ENCODE results near the gene RAB11B. TPM values are rescaled to one million over a fixed set of nuclear protein-coding genes. Genes with fewer than 3 reads are reported as not detected.
"Not testable (repeated sequence)": the region's sequence is repeated elsewhere in the genome, so short reads cannot be mapped to it uniquely, and the experiment has no call there.

The RAB11B gene
- polyA plus RNA-seq (2013, experiment 1 of 2; ENCODE audit: insufficient read length) = 109 TPM
- 96.8 TPM for polyA plus RNA-seq (2013, experiment 2 of 2; ENCODE audit: insufficient read length)

GRCh38 chr19:8389891-8390616 is at the start of gene RAB11B:
RAB11B (plus strand) TSS chr19:8390360; CDS start chr19:8390417, 57 bp downstream.
- DNase-seq = peak; percentile 100

- not testable (repeated sequence) for DNase-seq
Observed at GRCh38 chr19:8341504-8341903, 48.7 kb upstream of the RAB11B start.

- no peak for DNase-seq
Observed at GRCh38 chr19:8342316-8342683, 47.9 kb upstream of the RAB11B start.

DNA sequence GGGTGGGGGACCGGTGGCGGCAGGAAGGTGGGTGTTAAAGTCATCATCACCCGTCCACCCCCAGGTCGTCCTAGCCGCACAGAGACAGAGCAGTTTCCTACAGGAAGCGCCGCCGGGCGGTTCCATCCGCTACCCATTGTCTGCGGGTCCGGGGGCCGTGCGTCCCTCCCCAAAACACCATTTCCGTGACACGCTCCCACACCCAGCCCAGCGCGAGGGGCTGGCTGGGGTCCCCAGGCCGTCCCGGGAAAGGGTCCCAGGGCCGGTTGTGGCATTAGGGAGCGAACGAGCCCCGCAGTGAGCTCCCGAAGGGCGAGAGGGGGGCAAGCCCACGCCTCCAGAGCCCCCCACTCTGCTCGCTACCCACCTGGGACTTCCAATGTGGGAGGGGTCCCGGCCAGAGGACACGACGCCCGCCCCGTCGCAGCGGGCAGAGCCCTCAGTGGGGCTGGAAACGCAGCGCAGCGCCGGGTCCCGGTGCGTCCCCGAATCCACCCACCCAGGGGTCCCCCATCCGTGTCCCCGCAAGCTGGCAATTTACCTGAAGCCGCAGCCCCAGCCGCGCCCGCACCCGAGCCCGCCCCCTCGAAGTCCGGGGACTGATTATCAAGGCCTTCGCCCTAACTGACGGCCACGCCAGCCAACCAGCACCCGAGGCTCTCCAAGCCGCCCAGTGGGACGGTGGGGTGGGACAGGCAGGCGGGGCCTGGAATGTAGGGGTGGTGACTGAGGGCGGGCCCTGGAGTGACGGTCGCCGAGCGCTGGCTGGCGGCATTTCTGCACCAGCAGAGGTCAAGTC is 47.3 kb upstream of the RAB11B start, which contains the start of gene KANK3:
Gene KANK3 (minus strand): TSS at position 579 of the 799 bp plus-strand sequence. CDS start 5,434 bp downstream, outside the sequence.
- DNase-seq = peak; percentile 95

DNA sequence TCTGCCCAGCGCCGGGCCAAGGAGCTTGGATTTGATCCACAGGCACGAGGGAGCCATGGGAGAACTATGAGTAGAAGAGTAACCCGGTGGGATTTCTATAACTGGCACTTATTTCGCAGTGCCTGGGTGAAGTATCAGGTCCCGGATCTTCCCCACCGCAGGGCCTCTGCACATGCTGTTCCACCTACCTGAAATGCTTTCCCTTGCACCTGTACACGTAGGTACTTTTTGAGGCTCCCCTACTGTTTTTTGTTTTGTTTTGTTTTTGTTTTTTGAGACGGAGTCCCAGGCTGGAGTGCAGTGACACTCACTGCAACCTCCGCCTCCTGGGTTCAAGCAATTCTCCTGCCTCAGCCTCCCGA is 46.7 kb upstream of the RAB11B start:
- no peak for DNase-seq

- DNase-seq = peak; percentile 18
Observed at GRCh38 chr19:8349629-8350372, 40.4 kb upstream of the RAB11B start.

GRCh38 chr19:8352134-8352827 is 37.9 kb upstream of the RAB11B start:
- peak; percentile 70 for DNase-seq

DNA sequence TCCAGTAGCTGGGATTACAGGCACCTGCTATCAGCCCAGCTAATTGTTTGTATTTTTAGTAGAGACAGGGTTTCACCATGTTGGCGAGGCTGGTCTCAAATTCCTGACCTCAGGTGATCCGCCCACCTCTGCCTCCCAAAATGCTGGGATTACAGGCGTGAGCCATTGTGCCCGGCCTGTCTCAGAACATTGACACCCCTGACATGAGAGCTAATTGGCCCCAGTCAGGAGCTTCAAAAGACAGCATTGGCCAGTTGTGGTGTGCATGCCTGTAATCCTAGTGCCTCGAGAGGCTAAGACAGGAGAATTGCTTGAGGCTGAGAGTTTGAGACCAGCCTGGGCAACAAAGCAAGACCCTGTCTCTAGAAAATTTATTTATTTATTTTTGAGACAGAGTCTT is 37.3 kb upstream of the RAB11B start:
- not testable (repeated sequence) for DNase-seq

DNA sequence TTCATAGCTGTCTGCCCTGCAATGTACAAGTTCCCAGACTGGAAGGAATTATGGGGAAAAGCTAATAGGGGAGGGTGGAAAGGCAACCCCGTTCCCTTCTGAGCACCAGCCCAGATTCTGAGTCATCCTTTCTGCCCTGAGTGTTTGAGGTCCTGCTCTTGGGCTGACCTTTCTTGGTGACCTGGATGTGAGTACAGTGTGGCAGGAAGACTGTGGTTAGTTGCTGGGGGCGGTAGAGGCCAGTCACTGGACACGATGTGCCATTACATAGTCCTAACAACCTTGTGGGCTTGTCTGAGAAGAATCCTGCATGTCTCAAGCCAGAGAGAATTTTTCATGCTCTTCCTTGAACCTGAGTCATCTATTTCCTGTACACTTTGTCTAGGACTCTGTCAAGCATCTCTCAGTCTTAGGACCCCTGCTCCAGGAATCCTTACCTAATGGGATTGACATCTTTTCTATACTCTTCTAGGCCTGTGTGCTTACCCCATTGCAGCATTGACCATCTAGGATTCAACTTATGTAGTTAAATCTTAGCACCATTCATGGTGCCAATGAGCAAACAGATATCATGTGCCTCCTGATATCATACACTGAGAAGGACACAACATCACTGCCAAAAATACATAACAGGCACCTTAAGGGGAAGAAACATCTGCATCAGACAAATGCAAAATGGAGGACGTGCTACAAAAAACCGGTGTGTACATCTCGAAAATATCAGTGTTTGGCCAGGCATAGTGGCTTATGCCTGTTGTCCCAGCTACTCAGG is 34.3 kb upstream of the RAB11B start:
- DNase-seq = peak; percentile 95

GRCh38 chr19:8357007-8357521 is 33.1 kb upstream of the RAB11B start:
- peak; percentile 27 for DNase-seq

GRCh38 chr19:8358948-8359347 is 31.2 kb upstream of the RAB11B start:
- DNase-seq = no peak

DNA sequence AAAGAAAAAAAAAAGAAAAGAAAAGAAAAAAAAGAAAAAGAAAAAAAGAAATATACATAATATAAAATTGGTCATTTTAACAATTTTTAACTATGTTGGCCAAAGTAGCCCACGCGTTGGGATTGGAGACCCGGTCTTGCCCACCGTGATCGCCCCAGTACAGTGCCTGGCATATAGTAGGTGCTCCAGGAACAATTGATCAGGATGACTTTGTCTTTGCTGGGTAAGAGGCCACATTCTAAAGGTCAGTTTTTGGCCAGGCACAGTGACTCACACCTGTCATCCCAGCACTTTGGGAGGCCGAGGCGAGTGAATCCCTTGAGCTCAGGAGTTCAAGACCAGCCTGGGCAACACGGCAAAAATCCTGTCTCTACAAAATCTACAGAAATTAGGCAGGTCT is 30.0 kb upstream of the RAB11B start:
- no peak for DNase-seq

GRCh38 chr19:8361921-8362793 is 28.0 kb upstream of the RAB11B start:
- DNase-seq = peak; percentile 99

DNA sequence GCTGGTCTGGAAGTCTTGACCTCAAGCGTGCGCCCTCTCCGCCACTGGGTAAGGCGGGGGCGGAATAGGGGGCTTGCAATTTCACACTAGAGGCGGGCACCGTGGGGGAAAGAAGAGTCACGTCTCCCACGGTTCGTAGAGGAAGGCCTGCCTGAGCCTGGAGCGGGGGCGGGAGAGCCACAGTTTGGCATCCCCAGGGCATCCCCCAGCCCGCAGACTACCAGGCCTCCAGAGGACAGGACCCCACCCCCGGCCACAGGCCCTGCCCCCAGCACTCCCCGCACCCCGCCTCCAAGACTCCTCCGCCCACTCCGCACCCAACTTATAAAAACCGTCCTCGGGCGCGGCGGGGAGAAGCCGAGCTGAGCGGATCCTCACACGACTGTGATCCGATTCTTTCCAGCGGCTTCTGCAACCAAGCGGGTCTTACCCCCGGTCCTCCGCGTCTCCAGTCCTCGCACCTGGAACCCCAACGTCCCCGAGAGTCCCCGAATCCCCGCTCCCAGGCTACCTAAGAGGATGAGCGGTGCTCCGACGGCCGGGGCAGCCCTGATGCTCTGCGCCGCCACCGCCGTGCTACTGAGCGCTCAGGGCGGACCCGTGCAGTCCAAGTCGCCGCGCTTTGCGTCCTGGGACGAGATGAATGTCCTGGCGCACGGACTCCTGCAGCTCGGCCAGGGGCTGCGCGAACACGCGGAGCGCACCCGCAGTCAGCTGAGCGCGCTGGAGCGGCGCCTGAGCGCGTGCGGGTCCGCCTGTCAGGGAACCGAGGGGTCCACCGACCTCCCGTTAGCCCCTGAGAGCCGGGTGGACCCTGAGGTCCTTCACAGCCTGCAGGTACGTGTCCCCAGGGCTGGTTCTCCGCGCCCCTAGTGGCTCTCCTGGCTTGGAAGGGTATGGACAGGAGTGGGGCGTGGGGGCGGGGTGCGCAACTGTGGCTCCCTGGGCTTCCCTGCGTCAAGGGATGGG is 26.1 kb upstream of the RAB11B start, which contains the start of gene ANGPTL4:
Gene ANGPTL4 (plus strand): TSS at position 353 of the 969 bp plus-strand sequence. CDS start 167 bp downstream, at position 520.
- peak; percentile 90 for DNase-seq

DNA sequence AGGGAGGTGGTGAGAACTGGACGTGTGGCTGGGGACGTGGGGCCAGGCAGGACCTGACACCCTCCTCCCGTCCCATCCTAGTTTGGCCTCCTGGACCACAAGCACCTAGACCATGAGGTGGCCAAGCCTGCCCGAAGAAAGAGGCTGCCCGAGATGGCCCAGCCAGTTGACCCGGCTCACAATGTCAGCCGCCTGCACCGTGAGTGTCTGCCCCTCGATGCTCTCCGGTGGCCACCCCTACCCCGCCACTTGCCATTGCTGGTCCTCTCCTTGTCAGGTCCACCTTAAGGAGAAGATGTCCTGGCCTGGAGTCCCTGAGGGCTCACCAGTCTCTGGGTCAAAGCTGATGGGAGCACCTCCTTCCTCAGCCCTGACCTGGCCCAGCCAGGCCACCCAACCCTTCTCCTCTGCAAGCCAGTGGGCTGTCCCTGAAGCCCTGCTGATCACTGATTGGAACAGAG is 24.0 kb upstream of the RAB11B start:
- no peak for DNase-seq

DNA sequence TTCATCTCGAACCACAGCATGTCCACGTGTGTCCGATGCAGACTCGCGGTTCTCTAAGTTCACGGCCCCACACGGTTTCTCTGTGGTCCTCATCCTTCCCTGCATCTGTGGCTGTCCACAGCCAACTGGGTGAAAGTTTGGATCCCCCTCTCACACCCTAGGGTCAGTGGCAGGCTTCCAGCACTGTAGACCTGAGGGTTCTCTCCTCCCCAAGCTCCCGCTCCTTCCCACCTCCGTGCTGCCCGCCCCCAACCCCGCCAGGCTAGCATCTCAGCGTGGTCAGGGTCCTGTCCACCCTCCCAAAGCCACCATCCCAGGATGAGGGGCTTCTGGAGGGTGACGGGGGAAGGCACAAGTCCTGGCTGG is 23.2 kb upstream of the RAB11B start:
- peak; percentile 17 for DNase-seq

- DNase-seq = peak; percentile 99
Observed at GRCh38 chr19:8367327-8368001, 22.7 kb upstream of the RAB11B start.
